ENCODE results near the gene EDAR.

EDAR gene

GRCh38 chr2:108944601-108945331, 44.3 kb downstream of the EDAR start:
- TF ChIP-seq GATA2 (IDR thresholded peaks at IDR 0.05; ENCODE audit: low read depth, low read length) (no peak), GATA3 (IDR thresholded peaks at IDR 0.05; ENCODE audit: low read depth, low read length) (no peak)

- TF ChIP-seq GATA2 (IDR thresholded peaks at IDR 0.05; ENCODE audit: low read depth, low read length) (no peak), GATA3 (IDR thresholded peaks at IDR 0.05; ENCODE audit: low read depth, low read length) (no peak)
Measured at GRCh38 chr2:108943751-108944150, 45.3 kb downstream of the EDAR start.

GRCh38 chr2:108942888-108943287, 46.1 kb downstream of the EDAR start:
- no peak for TF ChIP-seq GATA2 (IDR thresholded peaks at IDR 0.05; ENCODE audit: low read depth, low read length)
- TF ChIP-seq GATA3 (IDR thresholded peaks at IDR 0.05; ENCODE audit: low read depth, low read length) = no peak

GRCh38 chr2:108942231-108942825, 46.7 kb downstream of the EDAR start:
- TF ChIP-seq GATA2 (IDR thresholded peaks at IDR 0.05; ENCODE audit: low read depth, low read length) = no peak
- TF ChIP-seq GATA3 (IDR thresholded peaks at IDR 0.05; ENCODE audit: low read depth, low read length) = no peak

GRCh38 chr2:108941767-108942166, 47.3 kb downstream of the EDAR start:
- TF ChIP-seq GATA3 (IDR thresholded peaks at IDR 0.05; ENCODE audit: low read depth, low read length) = no peak
- TF ChIP-seq GATA2 (IDR thresholded peaks at IDR 0.05; ENCODE audit: low read depth, low read length) = no peak

GRCh38 chr2:108941161-108941665, 47.8 kb downstream of the EDAR start:
- TF ChIP-seq GATA2 (IDR thresholded peaks at IDR 0.05; ENCODE audit: low read depth, low read length) (no peak), GATA3 (IDR thresholded peaks at IDR 0.05; ENCODE audit: low read depth, low read length) (no peak)

GRCh38 chr2:108940156-108940555, 48.9 kb downstream of the EDAR start:
- TF ChIP-seq GATA3 (IDR thresholded peaks at IDR 0.05; ENCODE audit: low read depth, low read length) = no peak
- TF ChIP-seq GATA2 (IDR thresholded peaks at IDR 0.05; ENCODE audit: low read depth, low read length) = no peak

- TF ChIP-seq GATA2 (IDR thresholded peaks at IDR 0.05; ENCODE audit: low read depth, low read length) = no peak
- TF ChIP-seq GATA3 (IDR thresholded peaks at IDR 0.05; ENCODE audit: low read depth, low read length) = no peak
Measured at GRCh38 chr2:108938077-108938710, 50.8 kb downstream of the EDAR start.

- no peak for TF ChIP-seq GATA3 (IDR thresholded peaks at IDR 0.05; ENCODE audit: low read depth, low read length)
- TF ChIP-seq GATA2 (IDR thresholded peaks at IDR 0.05; ENCODE audit: low read depth, low read length) = no peak
Measured at GRCh38 chr2:108937367-108938017, 51.5 kb downstream of the EDAR start.

GRCh38 chr2:108936866-108937265, 52.2 kb downstream of the EDAR start:
- TF ChIP-seq GATA2 (IDR thresholded peaks at IDR 0.05; ENCODE audit: low read depth, low read length) = no peak
- TF ChIP-seq GATA3 (IDR thresholded peaks at IDR 0.05; ENCODE audit: low read depth, low read length) = no peak

GRCh38 chr2:108936076-108936864, 52.8 kb downstream of the EDAR start:
- TF ChIP-seq GATA2 (IDR thresholded peaks at IDR 0.05; ENCODE audit: low read depth, low read length) = no peak
- TF ChIP-seq GATA3 (IDR thresholded peaks at IDR 0.05; ENCODE audit: low read depth, low read length) = no peak

GRCh38 chr2:108935271-108935741, 53.7 kb downstream of the EDAR start:
- no peak for TF ChIP-seq GATA2 (IDR thresholded peaks at IDR 0.05; ENCODE audit: low read depth, low read length)
- no peak for TF ChIP-seq GATA3 (IDR thresholded peaks at IDR 0.05; ENCODE audit: low read depth, low read length)

GRCh38 chr2:108934583-108935245, 54.3 kb downstream of the EDAR start:
- TF ChIP-seq GATA3 (IDR thresholded peaks at IDR 0.05; ENCODE audit: low read depth, low read length) (no peak), GATA2 (IDR thresholded peaks at IDR 0.05; ENCODE audit: low read depth, low read length) (no peak)

All from SH-SY5Y (cell line).